GM12878 (cell line): ENCODE data around the gene WWOX.

ENCODE experiments used
- CHD1 ChIP-seq: IDR thresholded peaks from 2 replicates; pipeline ENCODE4 v1.6.1; 2012; ENCODE audit warnings: low read depth, low read length, improper control_type of control experiment
- CREB1 ChIP-seq: IDR thresholded peaks from 2 replicates; pipeline ENCODE4 v1.6.1; 2012; ENCODE audit warnings: low read depth, mild to moderate bottlenecking, inconsistent platforms
- CTCF ChIP-seq, 3 experiments: IDR thresholded peaks in 2 of 3; conservative IDR thresholded peaks in 1 of 3; 2 replicates each; pipeline ENCODE4 v1.5.1; 2011; ENCODE audit warnings: low read depth in 3 of 3, low read length in 3 of 3, mild to moderate bottlenecking in 3 of 3, control low read depth in 2 of 3, moderate library complexity in 2 of 3, inconsistent platforms in 1 of 3, mixed read lengths in 1 of 3; ENCODE audit not compliant: control insufficient read depth in 2 of 3, insufficient read depth in 1 of 3; ENCODE audit errors: extremely low read depth in 1 of 3
- EZH2 ChIP-seq: IDR thresholded peaks from 2 replicates; pipeline ENCODE4 v1.6.1; 2012; ENCODE audit warnings: low read depth, mild to moderate bottlenecking, control low read depth, inconsistent platforms, low read length, borderline replicate concordance; ENCODE audit not compliant: control insufficient read depth
- RFX5 ChIP-seq: IDR thresholded peaks from 2 replicates; pipeline ENCODE4 v1.6.1; 2011; ENCODE audit warnings: low read depth, low read length, improper control_type of control experiment
- TAF1 ChIP-seq: IDR thresholded peaks from 2 replicates; pipeline ENCODE4 v1.6.1; 2011; ENCODE audit warnings: mild to moderate bottlenecking, low read depth, low read length, borderline replicate concordance
- ZSCAN29 ChIP-seq: fragments of 450-650 bp; IDR thresholded peaks from 2 replicates; pipeline ENCODE4 v1.6.1; 2017; ENCODE audit warnings: mild to moderate bottlenecking, moderate library complexity

DNA sequence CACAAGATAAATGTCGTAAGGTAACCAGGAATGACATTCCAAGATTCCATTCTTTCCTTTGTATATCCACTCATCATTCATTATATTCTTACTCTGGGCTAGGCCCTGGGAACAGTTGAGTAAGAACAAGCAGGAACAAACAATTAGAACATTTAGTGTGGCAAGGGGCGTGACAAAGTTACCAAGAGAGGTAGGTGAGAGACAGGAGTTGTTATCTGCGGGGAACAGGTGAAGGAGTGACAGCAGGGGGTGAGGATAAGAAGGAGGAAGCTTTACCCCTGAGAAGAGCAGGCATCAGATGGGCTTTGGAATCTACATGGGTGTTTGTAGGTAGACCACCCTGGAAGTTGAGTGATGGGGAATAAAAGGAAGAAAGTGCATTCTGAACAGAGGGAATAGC, 568.9 kb downstream of the WWOX start:
- no peak for TF ChIP-seq CREB1
- TF ChIP-seq ZSCAN29, result no peak
- TF ChIP-seq RFX5, result no peak
- no peak for TF ChIP-seq EZH2
- TF ChIP-seq CTCF (IDR thresholded peaks at IDR 0.05 in 2 of 3, conservative IDR thresholded peaks at IDR 0.05 in 1 of 3; ENCODE audit: control insufficient read depth in 2 of 3, extremely low read depth in 1 of 3, insufficient read depth in 1 of 3, low read depth in 3 of 3, low read length in 3 of 3), result no peak
- no peak for TF ChIP-seq TAF1
- TF ChIP-seq CHD1, result no peak
